Caco-2 (cell line): Measurements from ENCODE around the gene TSPAN31. TPM values are rescaled to one million over a fixed set of nuclear protein-coding genes. Genes with fewer than 3 reads are reported as not detected.

Source experiments
- Bru-seq: library from RNA; stranded (reverse); fragments of 400-500 nt; gene quantifications from one replicate; lab custom pipeline; 2021; lab: Mats Ljungman, UMichigan
- BruChase-seq, 2 experiments: library from RNA; stranded (reverse); fragments of 400-500 nt; gene quantifications; one replicate each; lab custom pipeline; 2021; lab: Mats Ljungman, UMichigan
- BruUV-seq: library from RNA; stranded (reverse); fragments of 400-500 nt; replicated peaks from 2 replicates; lab custom pipeline; 2021; lab: Mats Ljungman, UMichigan
- CTCF ChIA-PET: fragments of 300-600 bp; sonication (Branson Sonifier 250); formaldehyde crosslinking; loops from one replicate; lab custom pipeline; 2022; ENCODE audit warnings: antibody characterized with exemption; lab: Charles Lee
- POLR2A ChIA-PET: fragments of 300-600 bp; sonication (Branson Sonifier 250); formaldehyde crosslinking; loops from one replicate; lab custom pipeline; 2022; ENCODE audit warnings: antibody characterized with exemption; lab: Charles Lee
- DNase-seq, 2 experiments: peaks; one replicate each; pipeline versions ENCODE4 v3.0.0 to v3.0.0-alpha.2; 2020 to 2022
- H3K27me3 ChIP-seq: replicated peaks from 2 replicates; pipeline ENCODE4 v1.6.0; 2011; ENCODE audit warnings: low read length; ENCODE audit not compliant: control insufficient read depth, insufficient read depth
- H3K36me3 ChIP-seq: 2 replicates; pipeline ENCODE4 v1.5.1; 2011; ENCODE audit warnings: low read length; ENCODE audit not compliant: control insufficient read depth, insufficient read depth
- H3K4me1 ChIP-seq: fragments of 250-450 bp; sonication (Bioruptor Pico); 2 replicates; pipeline ENCODE4 v1.5.1; 2020; ENCODE audit warnings: mild to moderate bottlenecking
- H3K4me3 ChIP-seq: 2 replicates; pipeline ENCODE4 v1.5.1; 2011; ENCODE audit warnings: low read depth, mild to moderate bottlenecking, control low read depth, low read length
- H3K9me3 ChIP-seq: fragments of 250-450 bp; sonication (Bioruptor Pico); 2 replicates; pipeline ENCODE4 v1.5.1; 2020; ENCODE audit warnings: mild to moderate bottlenecking, moderate library complexity
- H3K27ac Mint-ChIP-seq: one replicate; pipeline ENCODE4 v1.8.0; 2022; ENCODE audit warnings: mixed read lengths; ENCODE audit not compliant: unreplicated experiment
- H3K27me3 Mint-ChIP-seq: one replicate; pipeline ENCODE4 v1.8.0; 2022; ENCODE audit warnings: mixed read lengths; ENCODE audit not compliant: insufficient read depth, unreplicated experiment
- H3K36me3 Mint-ChIP-seq: one replicate; pipeline ENCODE4 v1.8.0; 2022; ENCODE audit warnings: mild to moderate bottlenecking, mixed read lengths; ENCODE audit not compliant: insufficient read depth, unreplicated experiment
- H3K4me1 Mint-ChIP-seq: one replicate; pipeline ENCODE4 v1.8.0; 2022; ENCODE audit warnings: low read depth, mixed read lengths; ENCODE audit not compliant: unreplicated experiment
- H3K4me3 Mint-ChIP-seq: one replicate; pipeline ENCODE4 v1.8.0; 2022; ENCODE audit warnings: mild to moderate bottlenecking, moderate library complexity, mixed read lengths; ENCODE audit not compliant: unreplicated experiment
- H3K9me3 Mint-ChIP-seq: one replicate; pipeline ENCODE4 v1.8.0; 2022; ENCODE audit warnings: mixed read lengths; ENCODE audit not compliant: unreplicated experiment
- CTCF ChIP-seq, 2 experiments: fragments of 200-600 bp in 1 of 2; IDR thresholded peaks; 1 replicate in 1 of 2; 2 replicates in 1 of 2; pipeline versions ENCODE4 v1.5.1 to v1.8.0; 2011 to 2022; ENCODE audit warnings: antibody characterized with exemption in 1 of 2, control low read depth in 1 of 2, inconsistent platforms in 1 of 2, low read depth in 1 of 2, low read length in 1 of 2, mild to moderate bottlenecking in 1 of 2, moderate library complexity in 1 of 2; ENCODE audit not compliant: insufficient read depth in 1 of 2, severe bottlenecking in 1 of 2, unreplicated experiment in 1 of 2
- intact Hi-C: fragments of 100-400 bp; cut with micrococcal nuclease; formaldehyde crosslinking; loops from one replicate; pipeline ENCODE4 v1.10.0; 2022; ENCODE audit not compliant: unreplicated experiment
- long read RNA-seq: library from polyadenylated mRNA; stranded (forward); transcript quantifications from one replicate; pipeline ENCODE4 v2.0.0, GENCODE V29; 2022
- total RNA-seq: library from RNA; stranded (reverse); gene quantifications from 2 replicates; pipeline ENCODE4 v1.2.3, GENCODE V29; 2022

The TSPAN31 gene
- total RNA-seq (20.6 and 23.3 TPM in 2 replicates), Bru-seq, nascent RNA (percentile 67 among the genes with signal in this experiment), BruChase-seq, experiment 1, labeled RNA remaining after a 2-hour chase (percentile 66 among the genes with signal in this experiment), BruChase-seq, experiment 2, labeled RNA remaining after a 6-hour chase (percentile 77 among the genes with signal in this experiment)
- long read RNA-seq, transcript TSPAN31-201 (6 exons, 1,849 nt) = major isoform, 48 of 78 reads
- long read RNA-seq, partial matches to known transcripts = 19 of 78 reads
- long read RNA-seq, other reads (novel, unspliced or antisense) = 8 of 78 reads

GRCh38 chr12:57744777-57745484, at the start of gene TSPAN31:
TSS of gene TSPAN31 (plus strand) at chr12:57745039. CDS start at chr12:57745155, 116 bp downstream.
- DNase-seq = peak; percentile 95 to 97
- TF ChIP-seq CTCF (IDR thresholded peaks at IDR 0.05; ENCODE audit: insufficient read depth in 1 of 2, low read depth in 1 of 2, low read length in 1 of 2, severe bottlenecking in 1 of 2, unreplicated experiment in 1 of 2) = no peak
- Histone ChIP-seq H3K36me3 (no peaks in the 10 kb centered on the region; the same call in 1 of the 2 replicates), H3K4me3 (peak within 1 kb of the TSS; percentile 64), H3K9me3 (no peaks in the 10 kb centered on the region), H3K27me3 (no peaks in the 10 kb centered on the region), H3K4me1 (peaks cover 10% of the 10 kb centered on the region)
- Mint-ChIP-seq H3K27me3 (peaks cover 6% of the 10 kb centered on the region), H3K4me1 (peaks cover 19% of the 10 kb centered on the region), H3K36me3 (peaks cover 57% of the 10 kb centered on the region), H3K27ac (peak within 1 kb of the TSS; percentile 98), H3K4me3 (peak within 1 kb of the TSS; percentile 96), H3K9me3 (no peaks in the 10 kb centered on the region)
- no TSS peak for BruUV-seq
- intact Hi-C loops = no loop called here
- ChIA-PET CTCF (interaction anchor here (0.7 to 1.5 kb wide), 5 partner anchors 9 to 162 kb away, joined by 3 to 10 read pairs (median 4); no protein-coding TSS in a partner anchor), POLR2A (interaction anchor here (0.5 to 1.2 kb wide), 6 partner anchors 9 to 1915 kb away, joined by 4 to 5 read pairs (median 4); partner anchors contain the start of genes DNAJC14, EEF1AKMT3 and METTL1)

- ChIA-PET CTCF (no interaction called here), POLR2A (no interaction called here)
- Histone ChIP-seq H3K9me3 (no peaks in the 10 kb centered on the region), H3K4me1 (peaks cover 9% of the 10 kb centered on the region), H3K36me3 (peaks cover 3% of the 10 kb centered on the region), H3K4me3 (no peak overlapping the region), H3K27me3 (no peaks in the 10 kb centered on the region)
- peaks cover 8% of the 10 kb centered on the region for H3K9me3 Mint-ChIP-seq
- intact Hi-C loops = no loop called here
- BruUV-seq = no TSS peak
- TF ChIP-seq CTCF (IDR thresholded peaks at IDR 0.05; ENCODE audit: insufficient read depth in 1 of 2, low read depth in 1 of 2, low read length in 1 of 2, severe bottlenecking in 1 of 2, unreplicated experiment in 1 of 2) = no peak
- no peak overlapping the region for H3K27ac Mint-ChIP-seq
- peaks cover 12% of the 10 kb centered on the region for H3K36me3 Mint-ChIP-seq
- peaks cover 8% of the 10 kb centered on the region for H3K4me1 Mint-ChIP-seq
- H3K4me3 Mint-ChIP-seq = no peak overlapping the region
- no peaks in the 10 kb centered on the region for H3K27me3 Mint-ChIP-seq
- no peak for DNase-seq
Observed at GRCh38 chr12:57695770-57696432, 48.9 kb upstream of the TSPAN31 start.

GRCh38 chr12:57697076-57697475, 47.8 kb upstream of the TSPAN31 start:
- Histone ChIP-seq H3K27me3 (no peaks in the 10 kb centered on the region), H3K4me1 (peaks cover 9% of the 10 kb centered on the region), H3K9me3 (no peaks in the 10 kb centered on the region), H3K4me3 (no peak overlapping the region), H3K36me3 (peaks cover 3% of the 10 kb centered on the region)
- CTCF ChIA-PET = no interaction called here
- DNase-seq = no peak
- peaks cover 8% of the 10 kb centered on the region for H3K4me1 Mint-ChIP-seq
- no peak overlapping the region for H3K4me3 Mint-ChIP-seq
- H3K9me3 Mint-ChIP-seq = peaks cover 8% of the 10 kb centered on the region
- BruUV-seq = no TSS peak
- POLR2A ChIA-PET = no interaction called here
- intact Hi-C loops = no loop called here
- H3K36me3 Mint-ChIP-seq = peaks cover 12% of the 10 kb centered on the region
- no peaks in the 10 kb centered on the region for H3K27me3 Mint-ChIP-seq
- H3K27ac Mint-ChIP-seq = no peak overlapping the region
- TF ChIP-seq CTCF (IDR thresholded peaks at IDR 0.05; ENCODE audit: insufficient read depth in 1 of 2, low read depth in 1 of 2, low read length in 1 of 2, severe bottlenecking in 1 of 2, unreplicated experiment in 1 of 2) = no peak
